Dendritic cell treated with granulocyte-macrophage colony-stimulating factor and Interleukin-4, amounts not matched to agents 40 ng/mL and 50 ng/mL, for 4 days (primary cell): Measurements from ENCODE around the gene NR5A1.

Experiments
- H3K27ac Mint-ChIP-seq: one replicate; pipeline ENCODE4 v1.8.0; 2022; ENCODE audit warnings: mild to moderate bottlenecking, mixed read lengths
- H3K27me3 Mint-ChIP-seq: one replicate; pipeline ENCODE4 v1.8.0; 2022; ENCODE audit warnings: mild to moderate bottlenecking, mixed read lengths
- H3K36me3 Mint-ChIP-seq: one replicate; pipeline ENCODE4 v1.8.0; 2022; ENCODE audit warnings: low read depth, mixed read lengths
- H3K4me1 Mint-ChIP-seq: one replicate; pipeline ENCODE4 v1.8.0; 2022; ENCODE audit warnings: low read depth, mixed read lengths
- H3K4me3 Mint-ChIP-seq: one replicate; pipeline ENCODE4 v1.8.0; 2022; ENCODE audit warnings: mild to moderate bottlenecking, moderate library complexity, mixed read lengths
- H3K9me3 Mint-ChIP-seq: one replicate; pipeline ENCODE4 v1.8.0; 2022; ENCODE audit warnings: mixed read lengths
- intact Hi-C: fragments of 100-400 bp; cut with micrococcal nuclease; formaldehyde crosslinking; loops from one replicate; pipeline ENCODE4 v1.15.0; 2022

NR5A1 gene

DNA sequence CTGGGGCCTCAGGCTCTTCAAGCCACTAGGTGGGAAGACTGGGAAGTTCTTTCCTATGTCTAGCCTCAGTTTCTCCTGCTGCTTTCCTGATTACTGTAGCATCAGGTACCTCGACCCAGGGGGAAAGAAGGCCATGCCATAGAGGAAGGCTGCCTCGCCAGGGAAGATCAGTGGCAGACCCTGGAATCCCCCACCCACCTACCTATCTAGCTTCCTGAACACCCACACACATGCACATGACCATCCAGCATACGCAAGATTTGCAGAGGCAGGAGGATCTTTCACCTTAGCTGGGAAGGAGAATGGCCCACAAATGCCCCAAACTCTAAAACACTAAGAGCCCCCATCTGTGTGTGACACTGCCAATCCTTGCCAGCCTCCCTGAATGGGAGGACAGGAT is 8.0 kb downstream of the NR5A1 start:
- intact Hi-C loops, result no loop called here
- Mint-ChIP-seq H3K9me3 (no peaks in the 10 kb centered on the region), H3K4me3 (no peak overlapping the region), H3K27me3 (peaks cover 44% of the 10 kb centered on the region), H3K36me3 (no peaks in the 10 kb centered on the region), H3K27ac (no peak overlapping the region), H3K4me1 (peaks cover 15% of the 10 kb centered on the region)

DNA sequence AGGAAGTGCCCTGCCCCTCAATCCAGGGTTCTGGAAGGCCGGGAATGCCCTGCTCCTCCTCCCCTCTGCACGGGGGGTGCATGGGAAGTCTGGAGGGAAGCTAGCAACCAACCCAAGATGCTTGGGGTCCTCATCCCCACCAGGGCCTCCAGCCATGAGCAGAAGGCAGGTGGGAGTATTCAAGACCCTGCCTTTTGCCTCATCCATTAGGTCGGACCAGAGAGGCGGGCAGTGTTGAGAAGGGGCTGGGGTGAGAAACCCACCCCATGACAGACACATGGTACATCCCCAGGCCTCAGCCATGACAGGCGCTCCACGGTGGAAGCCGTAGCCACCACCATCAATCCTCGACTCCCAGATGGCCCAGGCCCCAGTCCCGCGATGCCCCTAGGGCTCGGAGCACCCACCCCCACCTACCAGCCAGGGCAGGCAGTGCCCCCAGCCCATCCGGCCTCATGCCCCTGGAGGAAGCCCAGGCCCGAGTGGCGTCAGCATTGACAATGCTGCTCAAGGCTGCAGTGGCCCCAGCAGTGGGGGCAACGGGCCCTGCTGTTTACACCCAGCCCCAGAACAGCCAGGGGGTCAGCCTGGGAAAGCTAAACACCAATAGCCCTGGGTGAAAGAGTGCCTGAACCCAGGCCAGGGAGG is 8.6 kb downstream of the NR5A1 start:
- no peaks in the 10 kb centered on the region for H3K36me3 Mint-ChIP-seq
- H3K27ac Mint-ChIP-seq, result no peak overlapping the region
- peaks cover 9% of the 10 kb centered on the region for H3K4me1 Mint-ChIP-seq
- H3K27me3 Mint-ChIP-seq, result peaks cover 38% of the 10 kb centered on the region
- H3K4me3 Mint-ChIP-seq, result no peak overlapping the region
- no peaks in the 10 kb centered on the region for H3K9me3 Mint-ChIP-seq
- intact Hi-C loops, result no loop called here

DNA sequence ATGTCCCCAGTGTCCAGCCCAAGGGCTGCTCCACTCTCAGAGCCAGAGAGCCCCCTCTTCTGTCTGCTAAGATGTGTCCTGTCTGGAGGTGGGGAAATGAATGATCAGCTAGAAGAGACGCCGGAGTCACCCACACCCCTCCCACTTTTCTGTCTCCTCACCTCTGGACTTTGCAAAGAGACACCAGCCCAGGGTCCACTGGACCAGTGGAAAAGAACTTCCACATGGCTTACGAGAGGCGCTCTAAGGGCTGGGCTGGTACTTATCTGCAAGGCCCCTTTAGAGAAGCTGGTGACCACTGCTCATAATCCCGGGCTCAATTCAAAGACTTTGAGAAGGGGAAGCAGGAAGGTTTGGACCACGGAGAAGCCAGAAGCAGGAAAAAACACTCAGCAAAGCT is 9.2 kb downstream of the NR5A1 start:
- Mint-ChIP-seq H3K27me3 (peaks cover 34% of the 10 kb centered on the region), H3K36me3 (no peaks in the 10 kb centered on the region), H3K27ac (no peak overlapping the region), H3K9me3 (no peaks in the 10 kb centered on the region), H3K4me1 (peaks cover 7% of the 10 kb centered on the region), H3K4me3 (no peak overlapping the region)
- intact Hi-C loops, result no loop called here

DNA sequence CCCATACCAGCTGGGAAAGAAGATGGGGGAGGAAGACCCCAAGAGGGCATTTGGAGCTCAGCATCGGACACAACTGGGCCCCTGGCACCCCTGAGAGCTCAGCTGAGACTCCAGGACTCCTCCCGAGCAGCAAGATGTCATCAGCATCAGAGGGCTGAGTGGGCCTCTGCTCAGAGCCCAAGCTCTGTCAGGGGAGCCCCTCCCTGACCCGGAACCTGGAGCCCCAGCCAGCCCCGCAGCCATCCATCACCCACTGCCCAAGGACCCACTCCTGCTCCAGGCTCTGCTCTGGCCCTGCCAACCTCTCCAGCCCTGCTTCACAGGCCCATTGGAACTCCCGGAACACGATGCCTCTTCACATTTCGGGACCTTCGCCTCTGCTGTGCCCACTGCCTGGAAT is 9.8 kb downstream of the NR5A1 start:
- Mint-ChIP-seq H3K4me3 (no peak overlapping the region), H3K9me3 (no peaks in the 10 kb centered on the region), H3K27me3 (peaks cover 29% of the 10 kb centered on the region), H3K4me1 (peaks cover 7% of the 10 kb centered on the region), H3K27ac (no peak overlapping the region), H3K36me3 (no peaks in the 10 kb centered on the region)
- intact Hi-C loops, result no loop called here

DNA sequence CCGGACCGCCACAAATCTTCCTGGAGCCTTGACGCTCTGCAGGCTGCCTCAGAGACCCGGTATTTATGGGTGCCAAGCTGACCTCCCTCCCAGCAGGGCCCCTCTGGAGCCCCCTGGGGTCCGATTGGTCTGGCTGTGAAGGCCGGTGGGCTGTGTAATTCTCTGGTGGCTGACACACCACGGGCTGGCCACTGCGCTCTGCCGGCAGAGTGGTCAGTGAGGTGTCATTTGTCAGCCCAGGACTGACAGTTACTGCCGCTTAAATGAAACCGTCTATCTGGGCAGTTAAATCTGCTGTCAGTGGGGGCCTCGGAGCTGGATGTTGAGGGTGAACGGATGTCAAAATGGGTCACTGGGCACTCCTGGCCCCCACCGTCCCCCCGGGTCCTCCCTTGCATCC is 10.7 kb downstream of the NR5A1 start:
- Mint-ChIP-seq H3K4me1 (peaks cover 7% of the 10 kb centered on the region), H3K27ac (no peak overlapping the region), H3K36me3 (no peaks in the 10 kb centered on the region), H3K9me3 (no peaks in the 10 kb centered on the region), H3K27me3 (peaks cover 20% of the 10 kb centered on the region), H3K4me3 (no peak overlapping the region)
- intact Hi-C loops, result no loop called here

DNA sequence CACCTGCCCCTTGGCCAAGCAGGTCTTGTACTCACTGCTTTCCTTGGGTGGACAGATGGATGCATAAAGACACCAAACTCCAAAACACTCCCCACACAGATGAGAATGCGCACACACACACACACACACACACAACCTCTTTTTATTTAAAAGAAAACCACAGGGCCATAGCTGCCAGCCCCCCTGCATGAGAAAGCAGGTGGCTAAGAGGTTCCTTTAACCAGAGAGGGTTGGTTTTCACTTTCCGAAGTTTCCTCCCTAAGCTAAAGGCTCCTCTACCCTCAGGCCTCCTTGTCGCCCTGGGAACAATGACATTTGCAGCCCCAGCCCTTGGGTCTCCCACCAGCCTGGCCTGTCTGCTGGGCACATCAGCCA is 11.1 kb downstream of the NR5A1 start:
- intact Hi-C loops, result no loop called here
- Mint-ChIP-seq H3K4me1 (peaks cover 7% of the 10 kb centered on the region), H3K36me3 (no peaks in the 10 kb centered on the region), H3K4me3 (no peak overlapping the region), H3K27ac (no peak overlapping the region), H3K9me3 (no peaks in the 10 kb centered on the region), H3K27me3 (peaks cover 16% of the 10 kb centered on the region)

DNA sequence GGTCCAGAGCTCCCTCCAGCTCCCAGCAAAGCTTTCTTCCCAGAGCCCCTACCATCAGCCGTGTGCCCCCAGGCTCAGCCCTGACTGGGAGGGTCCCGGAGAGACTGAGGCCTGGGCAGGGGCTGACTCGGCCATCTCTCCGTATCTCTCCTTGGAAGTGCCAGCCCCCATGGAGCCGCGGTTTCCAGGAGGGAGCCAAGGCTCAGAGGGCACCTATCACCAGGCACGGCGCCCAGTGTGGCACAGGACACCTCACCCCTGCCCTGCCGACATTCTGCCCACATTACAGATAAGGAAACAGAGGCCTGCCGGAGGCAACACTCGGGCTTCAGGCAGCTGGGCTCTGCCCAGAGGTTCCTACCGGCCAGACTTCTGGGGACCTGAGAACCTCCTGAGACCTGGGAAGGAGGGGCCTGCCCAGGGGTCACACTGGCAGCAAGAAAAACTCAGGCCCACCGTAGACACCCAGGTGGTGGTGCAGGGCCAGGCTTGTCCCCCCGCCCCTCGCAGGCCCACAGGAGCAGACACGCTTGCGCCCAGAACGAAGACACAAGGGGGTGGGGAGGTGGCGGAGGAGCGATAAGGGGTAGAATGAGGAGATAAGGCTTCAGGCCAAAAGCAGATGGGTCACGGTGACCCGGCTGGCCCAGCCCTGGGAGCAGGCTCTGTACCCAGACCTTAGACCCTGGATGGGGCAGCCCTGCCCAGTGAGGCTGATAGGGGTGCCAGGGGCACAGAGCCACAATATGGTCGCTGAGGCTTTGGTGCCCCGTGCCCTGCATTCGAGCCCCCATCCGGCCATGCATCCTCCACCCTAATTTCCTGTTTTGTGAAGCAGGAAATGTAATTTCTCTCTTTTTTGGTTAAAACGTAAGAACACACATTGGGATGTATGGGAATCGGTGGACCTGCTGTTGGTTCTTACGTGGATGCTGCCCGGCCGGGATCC is 11.8 kb downstream of the NR5A1 start:
- H3K27ac Mint-ChIP-seq, result no peak overlapping the region
- H3K27me3 Mint-ChIP-seq, result peaks cover 10% of the 10 kb centered on the region
- peaks cover 7% of the 10 kb centered on the region for H3K4me1 Mint-ChIP-seq
- intact Hi-C loops, result no loop called here
- no peaks in the 10 kb centered on the region for H3K36me3 Mint-ChIP-seq
- no peak overlapping the region for H3K4me3 Mint-ChIP-seq
- no peaks in the 10 kb centered on the region for H3K9me3 Mint-ChIP-seq

DNA sequence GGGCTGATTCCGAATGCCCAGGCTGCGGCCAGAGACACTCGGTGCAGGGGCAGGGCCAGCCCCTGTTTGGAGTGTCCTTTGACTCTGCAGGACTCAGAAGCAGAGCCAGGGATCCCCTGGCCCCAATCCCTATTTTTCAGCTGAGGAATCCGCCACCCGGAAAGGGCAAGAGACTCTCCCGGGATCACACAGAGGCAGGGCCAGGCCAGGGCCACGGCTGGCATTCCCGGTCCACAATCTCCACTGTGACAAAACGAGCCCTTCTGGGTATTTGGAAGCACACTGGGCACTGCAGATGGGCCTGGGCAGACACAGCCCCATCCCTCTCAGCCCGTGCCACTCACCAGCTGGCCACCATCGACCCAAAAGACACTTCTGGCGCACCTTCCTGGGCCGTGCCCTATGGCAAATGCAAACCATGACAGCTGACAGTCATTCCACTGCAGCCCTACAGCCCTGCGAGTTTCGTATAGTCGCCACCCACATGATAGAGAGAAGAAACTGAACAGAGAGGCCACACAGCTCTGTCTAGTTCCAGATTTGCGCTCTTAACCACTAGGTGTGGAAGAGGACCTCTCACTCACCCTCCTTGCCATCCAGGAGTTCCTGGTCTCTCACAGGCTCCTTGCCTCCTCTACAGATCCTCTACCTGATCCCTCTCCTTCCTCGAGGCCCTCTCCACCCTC is 13.3 kb downstream of the NR5A1 start:
- H3K27me3 Mint-ChIP-seq, result peaks cover 8% of the 10 kb centered on the region
- H3K9me3 Mint-ChIP-seq, result no peaks in the 10 kb centered on the region
- intact Hi-C loops, result no loop called here
- H3K36me3 Mint-ChIP-seq, result no peaks in the 10 kb centered on the region
- no peak overlapping the region for H3K4me3 Mint-ChIP-seq
- no peak overlapping the region for H3K27ac Mint-ChIP-seq
- peaks cover 7% of the 10 kb centered on the region for H3K4me1 Mint-ChIP-seq

DNA sequence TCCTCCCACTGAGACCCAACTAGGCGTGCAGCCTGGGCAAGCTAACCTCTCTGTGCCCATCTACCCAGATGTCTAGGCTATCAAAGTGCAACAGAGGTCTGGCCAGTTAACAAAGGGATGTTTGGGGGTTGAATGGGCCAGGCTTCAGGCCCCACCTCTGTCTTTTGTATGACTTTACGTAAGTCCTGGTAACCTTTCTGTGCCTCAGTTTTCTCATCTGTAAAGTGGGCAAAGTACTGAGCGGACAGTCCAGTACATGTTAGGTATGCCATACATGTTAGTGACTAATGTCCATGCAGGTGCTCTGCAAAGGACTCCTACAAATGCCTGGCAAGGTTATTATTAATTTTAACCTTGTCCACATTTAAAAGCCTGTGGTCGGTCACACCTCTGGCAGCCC is 14.0 kb downstream of the NR5A1 start:
- peaks cover 7% of the 10 kb centered on the region for H3K4me1 Mint-ChIP-seq
- H3K27me3 Mint-ChIP-seq, result peaks cover 12% of the 10 kb centered on the region
- no peaks in the 10 kb centered on the region for H3K9me3 Mint-ChIP-seq
- intact Hi-C loops, result no loop called here
- H3K4me3 Mint-ChIP-seq, result no peak overlapping the region
- H3K27ac Mint-ChIP-seq, result no peak overlapping the region
- H3K36me3 Mint-ChIP-seq, result no peaks in the 10 kb centered on the region

DNA sequence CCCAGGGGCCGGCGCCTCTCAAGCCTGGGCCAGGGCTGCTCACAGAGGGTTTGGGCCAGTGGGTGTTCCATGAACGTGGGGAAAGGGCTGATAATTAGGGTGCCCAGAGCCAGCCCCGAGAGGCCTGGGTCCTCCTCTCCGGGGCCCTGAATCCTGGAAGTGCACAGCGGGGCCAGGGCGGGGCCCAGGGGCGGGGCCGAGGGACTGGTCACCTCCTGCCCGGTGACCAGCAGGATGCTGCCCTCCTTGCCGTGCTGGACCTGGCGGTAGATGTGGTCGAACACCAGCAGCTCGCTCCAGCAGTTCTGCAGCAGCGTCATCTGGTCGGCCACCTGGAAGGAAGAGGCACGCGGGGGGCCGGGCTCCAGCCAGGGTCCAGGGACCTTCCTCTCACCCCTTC is 14.4 kb downstream of the NR5A1 start:
- H3K4me1 Mint-ChIP-seq, result peaks cover 7% of the 10 kb centered on the region

DNA sequence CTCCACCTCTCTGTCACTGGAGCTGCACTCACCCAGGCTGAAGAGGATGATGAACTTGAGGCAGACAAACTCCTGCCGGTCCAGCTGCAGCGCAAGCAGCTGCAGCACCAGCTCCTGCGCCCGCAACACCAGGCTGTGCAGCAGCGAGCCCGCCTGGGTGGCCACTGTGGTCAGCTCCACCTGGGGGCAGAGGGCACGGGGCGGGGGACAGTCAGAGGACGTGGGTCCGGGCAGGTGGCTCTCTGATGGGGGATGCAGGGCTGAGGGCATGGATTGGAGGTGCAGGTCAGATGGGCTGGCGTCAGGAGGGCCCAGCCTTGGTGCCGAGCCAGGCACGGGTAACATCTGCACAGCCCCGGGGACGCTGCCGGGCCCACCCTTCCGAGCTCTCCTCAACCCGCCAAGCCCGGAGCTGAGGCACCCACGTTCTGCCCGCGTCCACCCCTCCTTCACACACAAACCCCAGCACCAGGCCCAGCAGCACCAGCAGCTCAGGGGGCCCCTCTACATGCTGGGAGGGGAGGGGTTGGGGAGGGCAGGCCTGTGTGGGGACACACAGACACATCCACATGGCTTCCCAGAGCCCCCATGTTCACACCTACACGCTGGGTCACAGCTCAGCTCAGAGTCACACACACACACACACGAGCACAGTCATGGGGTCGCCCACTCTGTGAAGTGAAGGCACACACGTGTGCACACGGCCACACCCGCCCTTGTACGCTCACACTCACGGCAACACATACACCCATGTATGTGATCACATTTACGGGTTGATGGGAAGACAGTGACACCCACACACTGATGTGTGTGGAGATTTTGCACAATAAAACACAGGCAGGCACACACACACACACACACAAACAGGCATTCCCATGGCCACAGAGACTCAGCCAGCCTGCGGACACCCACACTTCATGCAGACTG is 15.9 kb downstream of the NR5A1 start:
- H3K9me3 Mint-ChIP-seq, result no peaks in the 10 kb centered on the region
- H3K27me3 Mint-ChIP-seq, result peaks cover 22% of the 10 kb centered on the region
- peaks cover 7% of the 10 kb centered on the region for H3K4me1 Mint-ChIP-seq
- no peak overlapping the region for H3K27ac Mint-ChIP-seq
- no peak overlapping the region for H3K4me3 Mint-ChIP-seq
- intact Hi-C loops, result no loop called here
- H3K36me3 Mint-ChIP-seq, result no peaks in the 10 kb centered on the region

More for the DNA sequence above, 14.4 kb downstream of the NR5A1 start:
- no peak overlapping the region for H3K4me3 Mint-ChIP-seq
- H3K36me3 Mint-ChIP-seq, result no peaks in the 10 kb centered on the region
- no peaks in the 10 kb centered on the region for H3K9me3 Mint-ChIP-seq
- no peak overlapping the region for H3K27ac Mint-ChIP-seq
- intact Hi-C loops, result no loop called here
- peaks cover 14% of the 10 kb centered on the region for H3K27me3 Mint-ChIP-seq

DNA sequence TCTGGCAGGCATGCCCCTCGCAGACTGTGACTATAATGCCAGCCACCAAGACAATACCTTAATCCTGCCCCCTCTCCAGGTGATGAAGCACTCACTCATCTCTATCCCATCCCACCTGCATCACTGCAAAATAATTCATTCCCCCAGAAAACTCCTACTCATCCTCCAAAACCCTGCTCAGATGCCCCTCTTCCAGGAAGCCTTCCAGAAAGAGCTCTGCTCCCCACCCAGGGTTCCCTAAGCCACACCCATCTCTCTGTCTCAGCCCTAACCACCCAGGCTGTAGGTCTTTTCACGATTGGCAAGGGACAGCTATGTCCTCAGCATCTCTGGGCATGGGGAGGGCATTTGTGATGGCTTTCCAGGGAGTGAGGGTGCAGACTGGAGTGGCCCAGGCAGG is 17.2 kb downstream of the NR5A1 start:
- intact Hi-C loops, result no loop called here
- no peak overlapping the region for H3K27ac Mint-ChIP-seq

DNA sequence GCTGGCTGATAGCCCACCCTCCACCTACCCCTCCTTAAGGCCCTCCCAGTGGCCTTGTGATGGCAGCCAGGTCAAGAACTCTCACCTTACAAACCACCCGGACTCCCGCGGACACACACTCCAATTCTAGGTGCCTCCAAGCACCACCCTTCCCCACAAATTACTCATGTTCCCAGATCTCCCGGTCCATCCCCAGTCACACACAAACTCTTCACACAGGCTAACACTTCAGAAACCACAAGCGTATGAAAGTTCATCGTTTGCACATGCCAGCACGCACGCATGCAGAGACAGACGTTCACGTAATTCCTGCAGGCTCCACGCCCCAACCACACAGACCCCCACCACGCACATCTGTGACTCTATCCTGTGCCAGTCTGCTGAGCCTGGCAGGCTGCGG is 18.0 kb downstream of the NR5A1 start:
- Mint-ChIP-seq H3K27me3 (peaks cover 25% of the 10 kb centered on the region), H3K4me3 (no peak overlapping the region), H3K27ac (no peak overlapping the region), H3K4me1 (no peaks in the 10 kb centered on the region), H3K36me3 (no peaks in the 10 kb centered on the region), H3K9me3 (no peaks in the 10 kb centered on the region)
- intact Hi-C loops, result no loop called here

More for the DNA sequence above, 17.2 kb downstream of the NR5A1 start:
- Mint-ChIP-seq H3K36me3 (no peaks in the 10 kb centered on the region), H3K27me3 (peaks cover 25% of the 10 kb centered on the region), H3K9me3 (no peaks in the 10 kb centered on the region), H3K4me3 (no peak overlapping the region), H3K4me1 (no peaks in the 10 kb centered on the region)
